Type B pancreatic cell (in vitro differentiated cells): ENCODE results near the gene GYPC. TPM values are rescaled to one million over a fixed set of nuclear protein-coding genes. Genes with fewer than 3 reads are reported as not detected.
"Not testable (repeated sequence)": the region's sequence is repeated elsewhere in the genome, so short reads cannot be mapped to it uniquely, and the experiment has no call there.

Experiments
- DNase-seq: peaks from one replicate; pipeline ENCODE4 v3.0.0; 2021; ENCODE audit warnings: mixed read lengths; ENCODE audit not compliant: unreplicated experiment; ENCODE audit errors: extremely low spot score
- H3K27ac Mint-ChIP-seq: 2 replicates; pipeline ENCODE4 v1.8.0; 2021; ENCODE audit warnings: mild to moderate bottlenecking, mixed read lengths
- H3K27me3 Mint-ChIP-seq: 2 replicates; pipeline ENCODE4 v1.8.0; 2021; ENCODE audit warnings: mixed read lengths
- H3K36me3 Mint-ChIP-seq: 2 replicates; pipeline ENCODE4 v1.8.0; 2021; ENCODE audit warnings: mixed read lengths
- H3K4me1 Mint-ChIP-seq: one replicate; pipeline ENCODE4 v1.8.0; 2021; ENCODE audit warnings: mixed read lengths; ENCODE audit not compliant: unreplicated experiment
- H3K4me3 Mint-ChIP-seq: 2 replicates; pipeline ENCODE4 v1.8.0; 2021; ENCODE audit warnings: mild to moderate bottlenecking, mixed read lengths
- H3K9me3 Mint-ChIP-seq: 2 replicates; pipeline ENCODE4 v1.8.0; 2021; ENCODE audit warnings: mixed read lengths
- CTCF ChIP-seq: fragments of 200-600 bp; sonication (generic); conservative IDR thresholded peaks from 2 replicates; pipeline ENCODE4 v1.5.0; 2021; ENCODE audit warnings: antibody characterized with exemption, mild to moderate bottlenecking
- total RNA-seq: library from RNA; stranded (reverse); gene quantifications from 2 replicates; pipeline ENCODE4 v1.2.1, GENCODE V29; 2021; ENCODE audit warnings: low replicate concordance

The GYPC gene
- total RNA-seq, 1 donor from 2014 or later = 45.5 TPM

GRCh38 chr2:126645211-126645618 is 10.7 kb upstream of the GYPC start:
- H3K36me3 Mint-ChIP-seq = no peaks in the 10 kb centered on the region
- H3K27ac Mint-ChIP-seq = no peak overlapping the region
- H3K4me3 Mint-ChIP-seq = no peak overlapping the region
- H3K4me1 Mint-ChIP-seq = no peaks in the 10 kb centered on the region
- H3K9me3 Mint-ChIP-seq = peaks cover 5% of the 10 kb centered on the region
- peaks cover 17% of the 10 kb centered on the region for H3K27me3 Mint-ChIP-seq
- TF ChIP-seq CTCF = no peak
- DNase-seq = peak; percentile 16

- Mint-ChIP-seq H3K4me1 (no peaks in the 10 kb centered on the region), H3K9me3 (peaks cover 5% of the 10 kb centered on the region), H3K4me3 (no peak overlapping the region), H3K27ac (no peak overlapping the region), H3K27me3 (peaks cover 20% of the 10 kb centered on the region), H3K36me3 (no peaks in the 10 kb centered on the region)
- no peak for TF ChIP-seq CTCF
- DNase-seq = no peak
These were observed 9.9 kb upstream of the GYPC start for GRCh38 chr2:126646026-126646425.

- DNase-seq, H3K9me3 Mint-ChIP-seq: not testable (repeated sequence)
These were observed 8.1 kb upstream of the GYPC start for GRCh38 chr2:126647714-126648344.

GRCh38 chr2:126648345-126648786 is 7.6 kb upstream of the GYPC start:
- not testable (repeated sequence) for H3K27ac Mint-ChIP-seq, H3K4me3 Mint-ChIP-seq, H3K4me1 Mint-ChIP-seq, DNase-seq, H3K9me3 Mint-ChIP-seq, H3K36me3 Mint-ChIP-seq
- peaks cover 14% of the 10 kb centered on the region for H3K27me3 Mint-ChIP-seq

More at GRCh38 chr2:126647714-126648344, 8.1 kb upstream of the GYPC start:
- peaks cover 14% of the 10 kb centered on the region for H3K27me3 Mint-ChIP-seq
- not testable (repeated sequence) for H3K36me3 Mint-ChIP-seq, H3K4me3 Mint-ChIP-seq, H3K4me1 Mint-ChIP-seq, H3K27ac Mint-ChIP-seq

- TF ChIP-seq CTCF = no peak
- Mint-ChIP-seq H3K27ac (no peak overlapping the region), H3K9me3 (peaks cover 5% of the 10 kb centered on the region), H3K36me3 (no peaks in the 10 kb centered on the region), H3K4me1 (peaks cover 2% of the 10 kb centered on the region), H3K27me3 (peaks cover 10% of the 10 kb centered on the region), H3K4me3 (no peak overlapping the region)
- no peak for DNase-seq
These were observed 6.9 kb upstream of the GYPC start for GRCh38 chr2:126649101-126649500.

- Mint-ChIP-seq H3K4me1 (peaks cover 14% of the 10 kb centered on the region), H3K27me3 (peaks cover 16% of the 10 kb centered on the region), H3K36me3 (no peaks in the 10 kb centered on the region), H3K9me3 (no peaks in the 10 kb centered on the region), H3K4me3 (no peak overlapping the region), H3K27ac (no peak overlapping the region)
- peak; percentile 24 for DNase-seq
- no peak for TF ChIP-seq CTCF
These were observed 5.0 kb upstream of the GYPC start for GRCh38 chr2:126650994-126651393.
